Measurements from ENCODE around the gene TYMS.

GRCh38 chr18:631560-631959, 25.9 kb upstream of the TYMS start:
- no peak for TF ChIP-seq CTCF (IDR thresholded peaks at IDR 0.05)
- TF ChIP-seq POLR2A (IDR thresholded peaks at IDR 0.05): no peak
